Testis (tissue), 3 donors: Measurements from ENCODE around the gene RPLP2. TPM values are rescaled to one million over a fixed set of nuclear protein-coding genes. Genes with fewer than 3 reads are reported as not detected.

Experiments used
- DNase-seq: peaks from one replicate; pipeline ENCODE4 v3.0.0-alpha.2; 2019
- H3K27ac ChIP-seq, 2 donors: fragments of 200-600 bp; sonication (generic); one replicate each; pipeline ENCODE4 v1.5.1; 2019
- H3K27me3 ChIP-seq: fragments of 200-600 bp; sonication (generic); one replicate; pipeline ENCODE4 v1.5.1; 2019
- H3K36me3 ChIP-seq: fragments of 200-600 bp; sonication (generic); one replicate; pipeline ENCODE4 v1.5.1; 2017; ENCODE audit warnings: low read depth; ENCODE audit errors: missing control alignments
- H3K4me1 ChIP-seq: fragments of 200-600 bp; sonication (generic); one replicate; pipeline ENCODE4 v1.5.1; 2019
- H3K4me3 ChIP-seq, 2 donors: fragments of 200-600 bp; sonication (generic); one replicate each; pipeline ENCODE4 v1.5.1; 2017 to 2019
- H3K9me3 ChIP-seq: fragments of 200-600 bp; sonication (generic); one replicate; pipeline ENCODE4 v1.5.1; 2017
- CTCF ChIP-seq, 3 experiments: fragments of 450-650 bp in 2 of 3; fragments of 200-600 bp in 1 of 3; sonication (generic) in 1 of 3; IDR thresholded peaks; one replicate each; pipeline ENCODE4 v1.5.1; 2016 to 2019; ENCODE audit warnings: antibody characterized with exemption in 3 of 3, mild to moderate bottlenecking in 2 of 3, moderate library complexity in 1 of 3
- POLR2A ChIP-seq: fragments of 450-650 bp; IDR thresholded peaks from one replicate; pipeline ENCODE4 v1.6.1; 2017; ENCODE audit warnings: antibody characterized with exemption, mild to moderate bottlenecking, moderate library complexity
- WGBS, 2 donors: methylation state at CpG; one replicate each; pipeline ENCODE4 v1.1.5; 2018; 5-methylcytosine and 5-hydroxymethylcytosine counted together
- intact Hi-C: fragments of 100-400 bp; cut with DNase I; formaldehyde crosslinking; loops from one replicate; pipeline ENCODE4 v1.15.1; 2023; ENCODE audit warnings: low total_unique reads
- polyA plus RNA-seq: library from polyadenylated mRNA; stranded (reverse); fragments of 350-450 nt; fragmentation: Illumina TruSeq; extraction: RNeasy Lipid Tissue Mini Kit (QIAGEN cat#74804); gene quantifications from one replicate; pipeline ENCODE4 v1.2.3, GENCODE V29; 2014; ENCODE audit warnings: low read depth, low replicate concordance; ENCODE audit not compliant: insufficient read depth
- total RNA-seq, 2 donors: library from RNA; depleted of rRNA; stranded (reverse); fragments of >200 nt; gene quantifications; one replicate each; pipeline ENCODE4 v1.2.3, GENCODE V29; 2016

The RPLP2 gene
- total and polyA plus RNA-seq, 3 donors from 2014 or later = 193 to 943 (median 864) TPM

- Histone ChIP-seq H3K27me3 (no peaks in the 10 kb centered on the region), H3K36me3 (no peaks in the 10 kb centered on the region), H3K9me3 (no peaks in the 10 kb centered on the region), H3K27ac (no peak overlapping the region), H3K4me3 (no peak overlapping the region), H3K4me1 (peaks cover 28% of the 10 kb centered on the region)
- intact Hi-C loops = no loop called here
- no peak for DNase-seq
- no peak for TF ChIP-seq POLR2A
- TF ChIP-seq CTCF (IDR thresholded peaks at IDR 0.05) = no peak
- WGBS, 2 donors = 19 to 26% methylated on average over 14 to 38 of the region's 66 CpGs
These were observed 17.6 kb downstream of the RPLP2 start for GRCh38 chr11:827146-827896.

- WGBS, 2 donors = 68 to 77% methylated on average over 5 of the region's 5 CpGs
- Histone ChIP-seq H3K4me1 (peaks cover 31% of the 10 kb centered on the region), H3K27me3 (no peaks in the 10 kb centered on the region), H3K36me3 (no peaks in the 10 kb centered on the region), H3K9me3 (no peaks in the 10 kb centered on the region), H3K27ac (peak within 1 kb of the TSS in 1 of 2 donors; percentile 56), H3K4me3 (no peak within 1 kb of the TSS)
- no peak for DNase-seq
- TF ChIP-seq CTCF (IDR thresholded peaks at IDR 0.05) (no peak), POLR2A (no peak)
- intact Hi-C loops = no loop called here
These were observed 18.1 kb downstream of the RPLP2 start, which contains the start of gene CRACR2B for GRCh38 chr11:827897-828192. CRACR2B (plus strand) TSS chr11:827919; CDS start chr11:828608, 689 bp downstream.

- H3K27me3 ChIP-seq = no peaks in the 10 kb centered on the region
- no peaks in the 10 kb centered on the region for H3K36me3 ChIP-seq
- H3K27ac ChIP-seq = peak overlapping the region in 1 of 2 donors; percentile 56
- no peaks in the 10 kb centered on the region for H3K9me3 ChIP-seq
- no peak for DNase-seq
- WGBS, 2 donors = 63 to 74% methylated on average over 7 to 20 of the region's 21 CpGs
- peaks cover 34% of the 10 kb centered on the region for H3K4me1 ChIP-seq
- TF ChIP-seq POLR2A = no peak
- no peak for TF ChIP-seq CTCF (IDR thresholded peaks at IDR 0.05)
- intact Hi-C loops = no loop called here
- no peak overlapping the region for H3K4me3 ChIP-seq
These were observed 18.9 kb downstream of the RPLP2 start for GRCh38 chr11:828506-829175.

GRCh38 chr11:829176-829846 lies 19.5 kb downstream of the RPLP2 start:
- no peak for DNase-seq
- Histone ChIP-seq H3K27me3 (no peaks in the 10 kb centered on the region), H3K4me1 (peaks cover 41% of the 10 kb centered on the region), H3K9me3 (no peaks in the 10 kb centered on the region), H3K27ac (peak overlapping the region in 1 of 2 donors; percentile 56), H3K36me3 (no peaks in the 10 kb centered on the region), H3K4me3 (peak overlapping the region in 1 of 2 donors; percentile 40)
- TF ChIP-seq CTCF (IDR thresholded peaks at IDR 0.05) = no peak
- no peak for TF ChIP-seq POLR2A
- intact Hi-C loops = no loop called here
- 25 to 56% methylated on average over 11 to 40 of the region's 40 CpGs for WGBS, 2 donors
